ENCODE results near the gene EEFSEC.

DNA sequence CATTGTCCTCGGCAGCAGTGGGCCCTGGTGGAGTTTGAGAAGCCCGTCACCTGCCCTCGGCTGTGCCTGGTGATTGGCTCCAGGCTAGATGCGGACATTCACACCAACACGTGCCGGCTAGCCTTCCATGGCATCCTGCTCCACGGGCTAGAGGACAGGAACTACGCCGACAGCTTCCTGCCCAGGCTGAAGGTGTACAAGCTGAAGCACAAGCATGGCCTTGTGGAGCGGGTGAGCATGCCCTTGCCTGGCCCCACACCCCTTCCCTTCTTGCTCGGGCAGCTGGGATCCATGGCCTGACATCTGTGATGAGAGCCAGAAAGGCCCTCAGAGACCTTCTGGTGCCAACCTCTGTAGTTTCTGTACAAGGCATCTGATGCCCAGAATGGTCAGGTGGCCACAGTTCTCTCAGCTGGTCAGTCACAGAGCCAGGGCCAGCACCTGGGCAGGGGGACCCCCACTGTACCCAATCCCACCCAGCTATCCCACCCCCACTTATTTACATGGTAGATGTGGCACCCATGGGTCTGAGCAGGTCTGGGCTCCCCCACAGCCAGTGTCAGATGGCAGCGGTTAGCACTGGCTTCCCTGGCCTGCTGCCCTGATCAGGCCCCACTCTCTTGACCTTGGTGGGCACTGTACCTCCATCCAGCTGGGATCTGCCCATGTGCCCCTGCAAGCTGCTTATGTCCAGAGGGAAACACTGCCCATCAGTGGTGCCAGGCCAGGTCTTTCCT is 188.5 kb downstream of the EEFSEC start:
- no peak for TF ChIP-seq CTCF (IDR thresholded peaks at IDR 0.05; ENCODE audit: low read length)
- no peak for TF ChIP-seq EZH2 (optimal IDR thresholded peaks at IDR 0.05; ENCODE audit: low read depth, low read length)
- TF ChIP-seq EZH2phosphoT487 (IDR thresholded peaks at IDR 0.05; ENCODE audit: low read length) = no peak

Data from MM.1S (cell line).